Measurements from ENCODE around the gene POLR3GL. TPM values are rescaled to one million over a fixed set of nuclear protein-coding genes. Genes with fewer than 3 reads are reported as not detected.

The POLR3GL gene
- total and polyA plus RNA-seq, 12 donors = 30.9 to 64.5 (median 39.5) TPM

DNA sequence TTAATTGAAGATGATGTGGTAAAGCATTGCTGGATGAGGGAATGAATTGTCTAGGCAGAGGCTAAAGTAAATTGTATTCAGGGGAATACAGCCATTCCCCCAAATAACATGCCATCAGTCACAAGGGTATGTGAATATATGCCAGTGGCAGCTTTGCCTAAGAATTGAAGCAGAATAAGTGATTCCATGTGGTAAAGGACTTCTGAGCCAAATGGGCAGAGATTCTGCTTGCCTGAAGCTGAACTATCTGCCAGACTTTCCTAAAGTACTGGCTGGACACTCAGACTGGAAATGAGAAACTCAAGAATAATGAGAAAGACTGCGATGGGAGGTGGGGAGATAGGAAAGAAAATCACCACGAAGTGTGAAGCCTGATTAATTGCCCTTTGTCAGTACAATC, 9.1 kb upstream of the POLR3GL start:
- H3K4me1 ChIP-seq = peaks cover 0 to 82% (median 60%) of the 10 kb centered on the region in 9 donors
- intact Hi-C loops (cut with DNase I) = loop anchor here in 6 of 10 donors (2.0 to 5.0 kb wide), 3 partner anchors 23 to 38 kb away; partner anchors contain the start of gene PEX11B (in 5 of the 6)

DNA sequence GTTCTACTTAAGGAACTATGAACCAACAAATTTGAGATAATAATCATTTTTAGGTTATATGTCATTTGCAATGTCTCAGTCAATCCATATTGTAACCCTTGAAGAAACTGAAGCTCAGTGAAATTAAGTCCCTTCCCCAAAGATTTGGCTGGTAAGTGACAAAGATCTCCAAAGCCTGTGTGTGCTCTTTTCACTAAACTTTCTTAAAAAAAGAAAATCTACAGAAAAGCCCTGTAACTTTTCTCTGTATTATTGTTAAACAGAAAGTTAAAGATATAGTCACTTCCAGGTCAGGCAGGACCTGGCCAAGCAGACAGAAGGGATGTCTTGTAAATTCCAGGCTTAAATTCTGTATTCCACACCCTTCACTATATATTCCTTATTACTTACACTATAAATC, 8.1 kb upstream of the POLR3GL start:
- H3K27ac ChIP-seq = peak overlapping the region in 9 of 10 donors; percentile 95 to 100 (median 99)
- DNase-seq = no peak
- no peak for ATAC-seq
- no peaks in the 10 kb centered on the region for H3K9me3 ChIP-seq
- H3K27me3 ChIP-seq = peaks cover 0 to 5% (median 0%) of the 10 kb centered on the region in 7 donors
- intact Hi-C loops (cut with DNase I) = loop anchor here in 5 of 10 donors (1.0 to 5.0 kb wide), 3 partner anchors 29 to 39 kb away; partner anchors contain the start of genes PEX11B (in 5 of the 5) and RBM8A (in 2 of the 5)
- peaks cover 0 to 22% (median 0%) of the 10 kb centered on the region in 9 donors for H3K36me3 ChIP-seq
- H3K4me3 ChIP-seq = peak overlapping the region; percentile 56 to 88 (median 68)
- peaks cover 0 to 86% (median 63%) of the 10 kb centered on the region in 9 donors for H3K4me1 ChIP-seq
- TF ChIP-seq, protein P1, sequence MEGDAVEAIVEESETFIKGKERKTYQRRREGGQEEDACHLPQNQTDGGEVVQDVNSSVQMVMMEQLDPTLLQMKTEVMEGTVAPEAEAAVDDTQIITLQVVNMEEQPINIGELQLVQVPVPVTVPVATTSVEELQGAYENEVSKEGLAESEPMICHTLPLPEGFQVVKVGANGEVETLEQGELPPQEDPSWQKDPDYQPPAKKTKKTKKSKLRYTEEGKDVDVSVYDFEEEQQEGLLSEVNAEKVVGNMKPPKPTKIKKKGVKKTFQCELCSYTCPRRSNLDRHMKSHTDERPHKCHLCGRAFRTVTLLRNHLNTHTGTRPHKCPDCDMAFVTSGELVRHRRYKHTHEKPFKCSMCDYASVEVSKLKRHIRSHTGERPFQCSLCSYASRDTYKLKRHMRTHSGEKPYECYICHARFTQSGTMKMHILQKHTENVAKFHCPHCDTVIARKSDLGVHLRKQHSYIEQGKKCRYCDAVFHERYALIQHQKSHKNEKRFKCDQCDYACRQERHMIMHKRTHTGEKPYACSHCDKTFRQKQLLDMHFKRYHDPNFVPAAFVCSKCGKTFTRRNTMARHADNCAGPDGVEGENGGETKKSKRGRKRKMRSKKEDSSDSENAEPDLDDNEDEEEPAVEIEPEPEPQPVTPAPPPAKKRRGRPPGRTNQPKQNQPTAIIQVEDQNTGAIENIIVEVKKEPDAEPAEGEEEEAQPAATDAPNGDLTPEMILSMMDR (IDR thresholded peaks at IDR 0.05) = no peak

More for the DNA sequence above, 9.1 kb upstream of the POLR3GL start:
- TF ChIP-seq, protein P1 (IDR thresholded peaks at IDR 0.05) = no peak
- peaks cover 0 to 27% (median 0%) of the 10 kb centered on the region in 9 donors for H3K36me3 ChIP-seq
- ATAC-seq = no peak
- peak overlapping the region in 8 of 10 donors; percentile 16 to 99 (median 97) for H3K27ac ChIP-seq
- H3K4me3 ChIP-seq = peak overlapping the region in 5 of 10 donors; percentile 60 to 77 (median 67)
- no peak for DNase-seq
- 12 to 19% methylated on average over 2 of the region's 2 CpGs for WGBS, 2 donors
- H3K9me3 ChIP-seq = no peaks in the 10 kb centered on the region
- no peaks in the 10 kb centered on the region for H3K27me3 ChIP-seq

DNA sequence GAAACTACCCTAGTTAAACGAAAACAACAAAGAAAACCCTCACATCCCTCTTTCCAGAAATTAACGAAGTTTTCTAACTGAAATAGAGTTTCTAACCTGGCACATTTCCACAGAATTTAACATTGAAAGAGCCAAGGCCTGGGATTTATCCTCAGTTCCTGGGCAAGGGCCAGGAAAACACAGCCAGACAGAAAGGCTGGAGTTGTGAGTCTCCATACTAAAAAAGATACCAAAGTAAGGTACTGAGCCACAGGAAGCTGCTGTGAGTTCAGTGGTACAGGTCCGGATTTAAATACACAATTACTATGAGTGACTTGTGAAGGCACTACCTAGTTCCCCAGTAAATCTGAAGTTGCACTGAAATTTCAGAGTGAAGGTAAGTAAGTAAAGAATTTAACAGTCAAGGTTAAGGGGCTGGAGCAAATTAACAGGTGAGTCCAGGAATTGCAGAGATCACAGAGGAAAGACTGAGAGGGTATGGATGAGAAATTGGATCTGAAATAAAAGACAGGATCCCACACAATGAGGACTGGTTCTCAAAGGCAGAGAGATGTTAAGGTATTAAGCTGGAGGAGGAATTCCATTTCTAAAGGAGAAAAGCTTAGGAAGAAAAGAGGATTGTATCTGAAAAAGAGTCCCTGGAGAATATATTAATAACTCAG, 7.6 kb upstream of the POLR3GL start:
- Histone ChIP-seq H3K27me3 (peaks cover 0 to 9% (median 0%) of the 10 kb centered on the region in 7 donors), H3K27ac (peak overlapping the region; percentile 92 to 100 (median 98)), H3K4me1 (peaks cover 4 to 86% (median 67%) of the 10 kb centered on the region in 9 donors), H3K4me3 (peak overlapping the region; percentile 56 to 88 (median 68)), H3K36me3 (peaks cover 0 to 19% (median 0%) of the 10 kb centered on the region in 9 donors), H3K9me3 (no peaks in the 10 kb centered on the region)
- peak in 1 of 2 donors; percentile 58 for DNase-seq
- intact Hi-C loops (cut with DNase I) = loop anchor here in 5 of 10 donors (1.0 to 5.0 kb wide), 3 partner anchors 30 to 40 kb away; partner anchors contain the start of genes PEX11B (in 5 of the 5) and RBM8A (in 3 of the 5)
- TF ChIP-seq, protein P1 (IDR thresholded peaks at IDR 0.05) = no peak
- no peak for ATAC-seq
- WGBS, 2 donors = 0 to 1% methylated on average over 3 of the region's 3 CpGs

DNA sequence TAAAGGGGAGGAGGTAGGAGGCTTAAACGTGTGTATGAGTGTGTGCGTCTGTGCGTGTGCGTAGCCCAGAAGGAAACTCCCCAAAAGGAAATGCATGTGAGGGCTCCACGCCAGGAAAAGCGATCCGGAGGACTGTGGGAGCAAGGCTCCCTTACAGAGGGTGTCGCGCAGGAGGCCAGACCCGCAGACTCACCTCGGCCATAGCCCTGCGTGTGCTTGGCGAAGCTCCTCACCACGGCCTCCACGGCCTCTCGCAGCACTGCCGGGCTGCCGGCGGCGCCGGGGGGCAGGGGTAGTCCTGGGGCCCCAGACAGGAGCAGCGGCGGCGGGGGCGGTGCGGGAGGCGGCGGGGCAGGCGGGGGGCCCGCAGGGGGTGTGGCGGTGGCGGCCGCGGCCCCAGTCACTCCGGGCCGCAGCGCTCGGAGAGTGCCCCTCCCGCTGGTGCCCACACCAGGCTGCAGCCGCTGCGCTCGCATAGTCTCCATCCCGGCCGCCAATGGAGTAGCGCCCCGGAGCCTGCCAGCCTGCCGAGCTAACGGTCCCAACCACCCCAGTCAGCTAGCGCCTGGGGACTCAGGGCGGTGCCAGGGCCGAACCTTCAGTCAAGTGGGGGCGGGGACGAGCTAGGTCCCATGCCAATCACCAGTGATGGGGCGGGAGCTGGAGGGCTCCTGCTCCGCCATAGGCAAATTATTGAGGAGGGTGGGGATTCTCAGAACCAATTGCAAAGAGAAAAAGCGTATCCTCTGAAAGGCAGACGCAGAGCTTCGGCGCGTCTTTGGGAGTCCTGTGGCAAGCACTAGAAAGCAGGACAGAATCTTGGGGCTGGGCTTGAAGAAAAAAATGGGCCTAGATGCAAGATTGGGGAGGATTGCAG, 6.8 kb upstream of the POLR3GL start, which contains the start of gene LIX1L:
Gene LIX1L (minus strand): TSS at position 575 of the 877 bp plus-strand sequence. CDS start 90 bp downstream, at position 485.
- DNase-seq = peak; percentile 96 to 98
- Histone ChIP-seq H3K27ac (peak within 1 kb of the TSS; percentile 92 to 100 (median 98)), H3K4me3 (peak within 1 kb of the TSS; percentile 56 to 88 (median 68)), H3K36me3 (peaks cover 0 to 12% (median 0%) of the 10 kb centered on the region in 9 donors), H3K9me3 (no peaks in the 10 kb centered on the region), H3K4me1 (peaks cover 5 to 84% (median 74%) of the 10 kb centered on the region in 9 donors), H3K27me3 (peaks cover 0 to 9% (median 0%) of the 10 kb centered on the region in 7 donors)
- 0 to 1% methylated on average over 50 to 59 of the region's 60 CpGs for WGBS, 2 donors
- TF ChIP-seq, protein P1 (IDR thresholded peaks at IDR 0.05) = no peak
- intact Hi-C loops (cut with DNase I) = loop anchor here in 5 of 10 donors (1.0 to 5.0 kb wide), 3 partner anchors 30 to 40 kb away; partner anchors contain the start of genes PEX11B (in 5 of the 5) and RBM8A (in 2 of the 5)
- ATAC-seq = peak; percentile 84 to 90 (median 88)

All from heart right ventricle (tissue), 16 donors.